ENCODE measurements around the gene OLFM4. TPM values are rescaled to one million over a fixed set of nuclear protein-coding genes. Genes with fewer than 3 reads are reported as not detected.

OLFM4 gene
- total RNA-seq, 2 donors from 2014 or later = 1.1 to 1.2 TPM

GRCh38 chr13:53050151-53050550 lies 21.5 kb downstream of the OLFM4 start:
- Histone ChIP-seq H3K27ac (no peak overlapping the region), H3K27me3 (replicated peaks; ENCODE audit: insufficient read depth) (no peaks in the 10 kb centered on the region), H3K9me3 (no peaks in the 10 kb centered on the region), H3K4me1 (ENCODE audit: control insufficient read depth in 1 of 2, low read depth in 2 of 2) (peaks cover 0 to 19% of the 10 kb centered on the region in 2 donors), H3K4me3 (no peak overlapping the region), H3K36me3 (no peaks in the 10 kb centered on the region)
- no peak for ATAC-seq (ENCODE audit: insufficient number of reproducible peaks, low FRiP score, low read depth)
- TF ChIP-seq, protein P1, sequence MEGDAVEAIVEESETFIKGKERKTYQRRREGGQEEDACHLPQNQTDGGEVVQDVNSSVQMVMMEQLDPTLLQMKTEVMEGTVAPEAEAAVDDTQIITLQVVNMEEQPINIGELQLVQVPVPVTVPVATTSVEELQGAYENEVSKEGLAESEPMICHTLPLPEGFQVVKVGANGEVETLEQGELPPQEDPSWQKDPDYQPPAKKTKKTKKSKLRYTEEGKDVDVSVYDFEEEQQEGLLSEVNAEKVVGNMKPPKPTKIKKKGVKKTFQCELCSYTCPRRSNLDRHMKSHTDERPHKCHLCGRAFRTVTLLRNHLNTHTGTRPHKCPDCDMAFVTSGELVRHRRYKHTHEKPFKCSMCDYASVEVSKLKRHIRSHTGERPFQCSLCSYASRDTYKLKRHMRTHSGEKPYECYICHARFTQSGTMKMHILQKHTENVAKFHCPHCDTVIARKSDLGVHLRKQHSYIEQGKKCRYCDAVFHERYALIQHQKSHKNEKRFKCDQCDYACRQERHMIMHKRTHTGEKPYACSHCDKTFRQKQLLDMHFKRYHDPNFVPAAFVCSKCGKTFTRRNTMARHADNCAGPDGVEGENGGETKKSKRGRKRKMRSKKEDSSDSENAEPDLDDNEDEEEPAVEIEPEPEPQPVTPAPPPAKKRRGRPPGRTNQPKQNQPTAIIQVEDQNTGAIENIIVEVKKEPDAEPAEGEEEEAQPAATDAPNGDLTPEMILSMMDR (IDR thresholded peaks at IDR 0.05) = no peak
- DNase-seq (ENCODE audit: low spot score) = no peak

DNA sequence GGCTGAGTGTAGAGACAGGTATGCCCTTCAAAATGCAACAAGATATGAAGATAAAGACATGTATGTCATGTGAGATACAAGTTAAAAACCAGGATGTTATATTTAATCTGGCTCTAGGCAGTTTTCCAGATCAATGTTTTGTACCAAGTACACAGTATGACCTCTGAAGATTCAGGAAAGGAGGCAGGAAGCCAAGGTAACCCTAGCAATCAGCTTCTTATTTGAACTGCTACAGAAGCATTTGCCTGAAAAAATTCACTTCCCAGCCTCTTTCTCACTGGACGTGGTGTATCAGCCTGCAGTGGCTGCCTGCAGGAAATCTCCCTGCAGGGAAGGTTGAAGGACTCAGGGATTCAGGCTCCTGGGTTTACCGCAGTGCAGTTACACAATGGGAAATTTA lies 24.1 kb downstream of the OLFM4 start:
- no peak for ATAC-seq (ENCODE audit: insufficient number of reproducible peaks, low FRiP score, low read depth)
- Histone ChIP-seq H3K27ac (no peak overlapping the region), H3K4me1 (ENCODE audit: control insufficient read depth in 1 of 2, low read depth in 2 of 2) (peaks cover 0 to 3% of the 10 kb centered on the region in 2 donors), H3K4me3 (no peak overlapping the region), H3K9me3 (no peaks in the 10 kb centered on the region), H3K27me3 (replicated peaks; ENCODE audit: insufficient read depth) (no peaks in the 10 kb centered on the region), H3K36me3 (no peaks in the 10 kb centered on the region)
- TF ChIP-seq, protein P1 (IDR thresholded peaks at IDR 0.05) = no peak
- no peak for DNase-seq (ENCODE audit: low spot score)

- H3K4me3 ChIP-seq = no peak overlapping the region
- TF ChIP-seq, protein P1 (IDR thresholded peaks at IDR 0.05) = no peak
- H3K4me1 ChIP-seq (ENCODE audit: control insufficient read depth in 1 of 2, low read depth in 2 of 2) = peaks cover 0 to 2% of the 10 kb centered on the region in 2 donors
- no peak overlapping the region for H3K27ac ChIP-seq
- ATAC-seq (ENCODE audit: insufficient number of reproducible peaks, low FRiP score, low read depth) (no peak), DNase-seq (ENCODE audit: low spot score) (no peak)
- H3K36me3 ChIP-seq = no peaks in the 10 kb centered on the region
- no peaks in the 10 kb centered on the region for H3K27me3 ChIP-seq (replicated peaks; ENCODE audit: insufficient read depth)
- no peaks in the 10 kb centered on the region for H3K9me3 ChIP-seq
Measured at GRCh38 chr13:53054569-53054968, 26.0 kb downstream of the OLFM4 start.

GRCh38 chr13:53058065-53058679 lies 29.6 kb downstream of the OLFM4 start:
- TF ChIP-seq, protein P1 (IDR thresholded peaks at IDR 0.05) = no peak
- DNase-seq (ENCODE audit: low spot score) (no peak), ATAC-seq (ENCODE audit: insufficient number of reproducible peaks, low FRiP score, low read depth) (no peak)
- Histone ChIP-seq H3K9me3 (no peaks in the 10 kb centered on the region), H3K27ac (no peak overlapping the region), H3K4me1 (ENCODE audit: control insufficient read depth in 1 of 2, low read depth in 2 of 2) (no peaks in the 10 kb centered on the region), H3K4me3 (no peak overlapping the region), H3K27me3 (replicated peaks; ENCODE audit: insufficient read depth) (no peaks in the 10 kb centered on the region), H3K36me3 (no peaks in the 10 kb centered on the region)

GRCh38 chr13:53060840-53061490 lies 32.4 kb downstream of the OLFM4 start:
- TF ChIP-seq, protein P1 (IDR thresholded peaks at IDR 0.05) = no peak
- no peak overlapping the region for H3K27ac ChIP-seq
- no peaks in the 10 kb centered on the region for H3K9me3 ChIP-seq
- DNase-seq (ENCODE audit: low spot score) = no peak
- ATAC-seq (ENCODE audit: insufficient number of reproducible peaks, low FRiP score, low read depth) = no peak
- H3K36me3 ChIP-seq = no peaks in the 10 kb centered on the region
- no peaks in the 10 kb centered on the region for H3K27me3 ChIP-seq (replicated peaks; ENCODE audit: insufficient read depth)
- H3K4me1 ChIP-seq (ENCODE audit: control insufficient read depth in 1 of 2, low read depth in 2 of 2) = no peaks in the 10 kb centered on the region
- H3K4me3 ChIP-seq = no peak overlapping the region

Measured in thoracic aorta (tissue), 2 donors.